ENCODE results near the gene ATP8A2. TPM values are rescaled to one million over a fixed set of nuclear protein-coding genes. Genes with fewer than 3 reads are reported as not detected.

The ATP8A2 gene
- total and polyA plus RNA-seq, 4 donors: 0.01 to 0.08 (median 0.05) TPM; not detected in 1

DNA sequence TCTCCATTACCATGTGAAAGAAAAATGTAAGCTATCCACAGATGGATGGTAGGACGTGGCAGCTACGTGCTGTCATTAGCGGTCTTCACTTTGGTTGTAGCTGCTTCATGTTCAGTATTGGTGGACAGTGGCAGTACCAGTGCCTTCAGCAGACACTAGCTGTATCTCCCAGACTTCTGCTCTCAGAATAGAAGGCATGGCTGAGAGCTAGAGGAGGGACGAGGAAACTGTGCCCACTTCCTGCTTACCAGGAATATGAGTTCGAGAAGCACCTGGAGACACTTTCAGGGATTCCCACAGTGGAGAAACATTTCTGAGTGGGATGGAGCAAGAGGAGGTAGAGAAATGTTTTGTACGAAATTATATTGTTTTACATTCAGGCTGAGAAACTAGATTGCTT, 686.9 kb downstream of the ATP8A2 start (continued):
- TF ChIP-seq, protein P1, sequence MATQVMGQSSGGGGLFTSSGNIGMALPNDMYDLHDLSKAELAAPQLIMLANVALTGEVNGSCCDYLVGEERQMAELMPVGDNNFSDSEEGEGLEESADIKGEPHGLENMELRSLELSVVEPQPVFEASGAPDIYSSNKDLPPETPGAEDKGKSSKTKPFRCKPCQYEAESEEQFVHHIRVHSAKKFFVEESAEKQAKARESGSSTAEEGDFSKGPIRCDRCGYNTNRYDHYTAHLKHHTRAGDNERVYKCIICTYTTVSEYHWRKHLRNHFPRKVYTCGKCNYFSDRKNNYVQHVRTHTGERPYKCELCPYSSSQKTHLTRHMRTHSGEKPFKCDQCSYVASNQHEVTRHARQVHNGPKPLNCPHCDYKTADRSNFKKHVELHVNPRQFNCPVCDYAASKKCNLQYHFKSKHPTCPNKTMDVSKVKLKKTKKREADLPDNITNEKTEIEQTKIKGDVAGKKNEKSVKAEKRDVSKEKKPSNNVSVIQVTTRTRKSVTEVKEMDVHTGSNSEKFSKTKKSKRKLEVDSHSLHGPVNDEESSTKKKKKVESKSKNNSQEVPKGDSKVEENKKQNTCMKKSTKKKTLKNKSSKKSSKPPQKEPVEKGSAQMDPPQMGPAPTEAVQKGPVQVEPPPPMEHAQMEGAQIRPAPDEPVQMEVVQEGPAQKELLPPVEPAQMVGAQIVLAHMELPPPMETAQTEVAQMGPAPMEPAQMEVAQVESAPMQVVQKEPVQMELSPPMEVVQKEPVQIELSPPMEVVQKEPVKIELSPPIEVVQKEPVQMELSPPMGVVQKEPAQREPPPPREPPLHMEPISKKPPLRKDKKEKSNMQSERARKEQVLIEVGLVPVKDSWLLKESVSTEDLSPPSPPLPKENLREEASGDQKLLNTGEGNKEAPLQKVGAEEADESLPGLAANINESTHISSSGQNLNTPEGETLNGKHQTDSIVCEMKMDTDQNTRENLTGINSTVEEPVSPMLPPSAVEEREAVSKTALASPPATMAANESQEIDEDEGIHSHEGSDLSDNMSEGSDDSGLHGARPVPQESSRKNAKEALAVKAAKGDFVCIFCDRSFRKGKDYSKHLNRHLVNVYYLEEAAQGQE (IDR thresholded peaks at IDR 0.05): no peak
- TF ChIP-seq HNF4A (conservative IDR thresholded peaks at IDR 0.05) (no peak), TAF1 (conservative IDR thresholded peaks at IDR 0.05) (no peak), RAD21 (IDR thresholded peaks at IDR 0.05) (no peak)
- TF ChIP-seq, protein P2, sequence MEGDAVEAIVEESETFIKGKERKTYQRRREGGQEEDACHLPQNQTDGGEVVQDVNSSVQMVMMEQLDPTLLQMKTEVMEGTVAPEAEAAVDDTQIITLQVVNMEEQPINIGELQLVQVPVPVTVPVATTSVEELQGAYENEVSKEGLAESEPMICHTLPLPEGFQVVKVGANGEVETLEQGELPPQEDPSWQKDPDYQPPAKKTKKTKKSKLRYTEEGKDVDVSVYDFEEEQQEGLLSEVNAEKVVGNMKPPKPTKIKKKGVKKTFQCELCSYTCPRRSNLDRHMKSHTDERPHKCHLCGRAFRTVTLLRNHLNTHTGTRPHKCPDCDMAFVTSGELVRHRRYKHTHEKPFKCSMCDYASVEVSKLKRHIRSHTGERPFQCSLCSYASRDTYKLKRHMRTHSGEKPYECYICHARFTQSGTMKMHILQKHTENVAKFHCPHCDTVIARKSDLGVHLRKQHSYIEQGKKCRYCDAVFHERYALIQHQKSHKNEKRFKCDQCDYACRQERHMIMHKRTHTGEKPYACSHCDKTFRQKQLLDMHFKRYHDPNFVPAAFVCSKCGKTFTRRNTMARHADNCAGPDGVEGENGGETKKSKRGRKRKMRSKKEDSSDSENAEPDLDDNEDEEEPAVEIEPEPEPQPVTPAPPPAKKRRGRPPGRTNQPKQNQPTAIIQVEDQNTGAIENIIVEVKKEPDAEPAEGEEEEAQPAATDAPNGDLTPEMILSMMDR (IDR thresholded peaks at IDR 0.05; ENCODE audit: low read depth, low read length, missing input control): no peak

DNA sequence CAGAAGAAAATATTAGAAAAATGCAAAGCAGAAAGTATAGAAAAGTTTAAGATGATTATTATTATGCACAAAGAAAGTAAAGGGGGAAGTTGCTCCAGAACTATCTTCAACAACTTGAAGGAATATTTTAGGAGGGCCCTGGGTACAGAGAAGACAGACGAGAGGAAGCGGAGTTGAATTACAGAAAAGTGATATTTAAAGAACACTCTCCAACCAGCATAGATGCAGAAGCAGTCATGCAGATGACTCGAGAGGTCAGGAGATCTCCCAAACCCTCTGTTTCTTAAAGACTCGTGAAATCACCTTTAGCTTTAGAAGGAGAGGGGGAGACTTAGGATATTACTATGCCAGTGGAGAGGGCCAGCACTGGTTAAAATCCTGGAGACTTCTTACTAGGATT, 688.6 kb downstream of the ATP8A2 start:
- no peak overlapping the region for H3K4me3 ChIP-seq (ENCODE audit: low read depth in 1 of 3, low read length in 3 of 3)
- no peaks in the 10 kb centered on the region for H3K36me3 ChIP-seq (ENCODE audit: control insufficient read depth in 4 of 4, insufficient read depth in 3 of 4, low read depth in 1 of 4, low read length in 3 of 4)
- H3K9me3 ChIP-seq (ENCODE audit: control insufficient read depth in 4 of 4, low read length in 3 of 4): no peaks in the 10 kb centered on the region
- no peak overlapping the region for H3K27ac ChIP-seq (ENCODE audit: low read depth in 1 of 2, low read length in 2 of 2)
- 66% methylated on average over 4 of the region's 4 CpGs for WGBS
- TF ChIP-seq, protein P1 (IDR thresholded peaks at IDR 0.05): no peak
- TF ChIP-seq, protein P3, sequence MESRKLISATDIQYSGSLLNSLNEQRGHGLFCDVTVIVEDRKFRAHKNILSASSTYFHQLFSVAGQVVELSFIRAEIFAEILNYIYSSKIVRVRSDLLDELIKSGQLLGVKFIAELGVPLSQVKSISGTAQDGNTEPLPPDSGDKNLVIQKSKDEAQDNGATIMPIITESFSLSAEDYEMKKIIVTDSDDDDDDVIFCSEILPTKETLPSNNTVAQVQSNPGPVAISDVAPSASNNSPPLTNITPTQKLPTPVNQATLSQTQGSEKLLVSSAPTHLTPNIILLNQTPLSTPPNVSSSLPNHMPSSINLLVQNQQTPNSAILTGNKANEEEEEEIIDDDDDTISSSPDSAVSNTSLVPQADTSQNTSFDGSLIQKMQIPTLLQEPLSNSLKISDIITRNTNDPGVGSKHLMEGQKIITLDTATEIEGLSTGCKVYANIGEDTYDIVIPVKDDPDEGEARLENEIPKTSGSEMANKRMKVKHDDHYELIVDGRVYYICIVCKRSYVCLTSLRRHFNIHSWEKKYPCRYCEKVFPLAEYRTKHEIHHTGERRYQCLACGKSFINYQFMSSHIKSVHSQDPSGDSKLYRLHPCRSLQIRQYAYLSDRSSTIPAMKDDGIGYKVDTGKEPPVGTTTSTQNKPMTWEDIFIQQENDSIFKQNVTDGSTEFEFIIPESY (IDR thresholded peaks at IDR 0.05): no peak
- TF ChIP-seq JUND (IDR thresholded peaks at IDR 0.05) (no peak), YY1 (IDR thresholded peaks at IDR 0.05) (no peak), EGR1 (IDR thresholded peaks at IDR 0.05; ENCODE audit: low read depth in 2 of 2) (no peak)
- no peak overlapping the region for H3K9ac ChIP-seq (ENCODE audit: low read depth in 1 of 2, low read length in 2 of 2)
- peaks cover 0 to under 1% (median 0%) of the 10 kb centered on the region in 4 donors for H3K27me3 ChIP-seq (ENCODE audit: control insufficient read depth in 4 of 4, insufficient read depth in 4 of 4, low read length in 3 of 4)
- DNase-seq (ENCODE audit: low spot score): no peak
- no peaks in the 10 kb centered on the region for H3K4me1 ChIP-seq (ENCODE audit: control insufficient read depth in 4 of 4, insufficient read depth in 4 of 4, low read length in 3 of 4)

Data from liver (tissue), 9 donors.